ENCODE measurements around the gene TUT4.

The TUT4 gene

GRCh38 chr1:52571783-52572182 is 18.9 kb upstream of the TUT4 start:
- no peak for TF ChIP-seq RAD21 (IDR thresholded peaks at IDR 0.05; ENCODE audit: low read depth)
- TF ChIP-seq, protein P1, sequence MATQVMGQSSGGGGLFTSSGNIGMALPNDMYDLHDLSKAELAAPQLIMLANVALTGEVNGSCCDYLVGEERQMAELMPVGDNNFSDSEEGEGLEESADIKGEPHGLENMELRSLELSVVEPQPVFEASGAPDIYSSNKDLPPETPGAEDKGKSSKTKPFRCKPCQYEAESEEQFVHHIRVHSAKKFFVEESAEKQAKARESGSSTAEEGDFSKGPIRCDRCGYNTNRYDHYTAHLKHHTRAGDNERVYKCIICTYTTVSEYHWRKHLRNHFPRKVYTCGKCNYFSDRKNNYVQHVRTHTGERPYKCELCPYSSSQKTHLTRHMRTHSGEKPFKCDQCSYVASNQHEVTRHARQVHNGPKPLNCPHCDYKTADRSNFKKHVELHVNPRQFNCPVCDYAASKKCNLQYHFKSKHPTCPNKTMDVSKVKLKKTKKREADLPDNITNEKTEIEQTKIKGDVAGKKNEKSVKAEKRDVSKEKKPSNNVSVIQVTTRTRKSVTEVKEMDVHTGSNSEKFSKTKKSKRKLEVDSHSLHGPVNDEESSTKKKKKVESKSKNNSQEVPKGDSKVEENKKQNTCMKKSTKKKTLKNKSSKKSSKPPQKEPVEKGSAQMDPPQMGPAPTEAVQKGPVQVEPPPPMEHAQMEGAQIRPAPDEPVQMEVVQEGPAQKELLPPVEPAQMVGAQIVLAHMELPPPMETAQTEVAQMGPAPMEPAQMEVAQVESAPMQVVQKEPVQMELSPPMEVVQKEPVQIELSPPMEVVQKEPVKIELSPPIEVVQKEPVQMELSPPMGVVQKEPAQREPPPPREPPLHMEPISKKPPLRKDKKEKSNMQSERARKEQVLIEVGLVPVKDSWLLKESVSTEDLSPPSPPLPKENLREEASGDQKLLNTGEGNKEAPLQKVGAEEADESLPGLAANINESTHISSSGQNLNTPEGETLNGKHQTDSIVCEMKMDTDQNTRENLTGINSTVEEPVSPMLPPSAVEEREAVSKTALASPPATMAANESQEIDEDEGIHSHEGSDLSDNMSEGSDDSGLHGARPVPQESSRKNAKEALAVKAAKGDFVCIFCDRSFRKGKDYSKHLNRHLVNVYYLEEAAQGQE (IDR thresholded peaks at IDR 0.05; ENCODE audit: low read depth): no peak
- no peak for TF ChIP-seq EGR1 (IDR thresholded peaks at IDR 0.05)
- TF ChIP-seq, protein P2, sequence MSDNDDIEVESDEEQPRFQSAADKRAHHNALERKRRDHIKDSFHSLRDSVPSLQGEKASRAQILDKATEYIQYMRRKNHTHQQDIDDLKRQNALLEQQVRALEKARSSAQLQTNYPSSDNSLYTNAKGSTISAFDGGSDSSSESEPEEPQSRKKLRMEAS (IDR thresholded peaks at IDR 0.05): no peak
- no peak for TF ChIP-seq ZBTB7A (IDR thresholded peaks at IDR 0.05; ENCODE audit: low read depth)
- no peak for TF ChIP-seq CREB1 (IDR thresholded peaks at IDR 0.05; ENCODE audit: low read depth)
- TF ChIP-seq CEBPB (IDR thresholded peaks at IDR 0.05): no peak
- no peak for TF ChIP-seq TAF1 (IDR thresholded peaks at IDR 0.05; ENCODE audit: low read depth)
- no peak for TF ChIP-seq NFIC (IDR thresholded peaks at IDR 0.05)
- no peak for TF ChIP-seq TCF12 (IDR thresholded peaks at IDR 0.05; ENCODE audit: low read depth)

DNA sequence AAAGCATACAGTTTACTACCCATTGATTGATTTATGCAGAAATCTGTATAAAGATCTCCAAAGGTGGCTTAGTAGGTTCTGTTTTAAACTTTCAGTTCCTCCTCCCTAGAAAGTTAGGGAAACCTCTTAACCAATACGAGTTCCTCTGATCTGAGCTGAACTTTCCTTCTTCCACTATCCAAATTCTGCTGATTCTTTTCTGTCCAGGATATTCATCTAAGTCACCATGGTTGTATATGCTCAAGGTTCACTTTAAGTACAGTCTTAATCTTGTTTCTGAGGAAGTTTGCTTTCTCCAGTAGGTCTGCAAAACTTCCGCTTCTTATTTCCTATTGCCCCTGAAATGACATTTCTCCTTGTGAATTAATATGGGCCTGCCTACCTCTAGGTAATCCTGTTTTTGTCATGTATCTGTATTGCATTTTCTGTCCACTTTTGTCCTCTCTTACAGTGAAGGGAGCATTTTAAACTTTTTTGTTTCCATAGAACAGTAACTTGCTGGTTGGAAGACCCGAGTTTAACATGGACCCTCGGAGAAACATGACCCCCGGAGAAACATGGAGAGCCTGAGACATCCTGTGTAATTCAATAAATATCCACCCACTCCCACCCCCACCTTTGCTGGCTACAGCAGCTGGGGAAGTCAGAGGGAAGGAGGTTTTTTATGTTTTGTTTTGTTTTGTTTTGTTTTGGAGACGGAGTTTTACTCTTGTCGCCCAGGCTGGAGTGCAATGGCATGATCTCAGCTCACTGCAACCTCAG is 16.7 kb upstream of the TUT4 start:
- TF ChIP-seq NFIC (IDR thresholded peaks at IDR 0.05): no peak
- no peak for TF ChIP-seq CEBPB (IDR thresholded peaks at IDR 0.05)
- TF ChIP-seq ZBTB7A (IDR thresholded peaks at IDR 0.05; ENCODE audit: low read depth): no peak
- TF ChIP-seq, protein P1 (IDR thresholded peaks at IDR 0.05; ENCODE audit: low read depth): no peak
- TF ChIP-seq, protein P3, sequence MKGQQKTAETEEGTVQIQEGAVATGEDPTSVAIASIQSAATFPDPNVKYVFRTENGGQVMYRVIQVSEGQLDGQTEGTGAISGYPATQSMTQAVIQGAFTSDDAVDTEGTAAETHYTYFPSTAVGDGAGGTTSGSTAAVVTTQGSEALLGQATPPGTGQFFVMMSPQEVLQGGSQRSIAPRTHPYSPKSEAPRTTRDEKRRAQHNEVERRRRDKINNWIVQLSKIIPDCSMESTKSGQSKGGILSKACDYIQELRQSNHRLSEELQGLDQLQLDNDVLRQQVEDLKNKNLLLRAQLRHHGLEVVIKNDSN (IDR thresholded peaks at IDR 0.05): no peak
- no peak for TF ChIP-seq RAD21 (IDR thresholded peaks at IDR 0.05; ENCODE audit: low read depth)
- no peak for TF ChIP-seq FOXM1 (IDR thresholded peaks at IDR 0.05; ENCODE audit: borderline replicate concordance, low read depth)
- TF ChIP-seq EP300 (IDR thresholded peaks at IDR 0.05; ENCODE audit: borderline replicate concordance): no peak
- TF ChIP-seq CREB1 (IDR thresholded peaks at IDR 0.05; ENCODE audit: low read depth): no peak
- no peak for TF ChIP-seq TAF1 (IDR thresholded peaks at IDR 0.05; ENCODE audit: low read depth)
- TF ChIP-seq TEAD4 (IDR thresholded peaks at IDR 0.05): no peak
- no peak for TF ChIP-seq EGR1 (IDR thresholded peaks at IDR 0.05)
- TF ChIP-seq, protein P2 (IDR thresholded peaks at IDR 0.05): no peak
- TF ChIP-seq YY1 (IDR thresholded peaks at IDR 0.05; ENCODE audit: low read depth): no peak
- no peak for TF ChIP-seq TCF12 (IDR thresholded peaks at IDR 0.05; ENCODE audit: low read depth)

GRCh38 chr1:52567943-52568342 is 15.1 kb upstream of the TUT4 start:
- TF ChIP-seq TCF12 (IDR thresholded peaks at IDR 0.05; ENCODE audit: low read depth): no peak
- no peak for TF ChIP-seq CREB1 (IDR thresholded peaks at IDR 0.05; ENCODE audit: low read depth)
- TF ChIP-seq FOXM1 (IDR thresholded peaks at IDR 0.05; ENCODE audit: borderline replicate concordance, low read depth): no peak
- no peak for TF ChIP-seq RAD21 (IDR thresholded peaks at IDR 0.05; ENCODE audit: low read depth)
- TF ChIP-seq YY1 (IDR thresholded peaks at IDR 0.05; ENCODE audit: low read depth): no peak

- no peak for TF ChIP-seq ZBTB7A (IDR thresholded peaks at IDR 0.05; ENCODE audit: low read depth)
- no peak for TF ChIP-seq NFIC (IDR thresholded peaks at IDR 0.05)
- no peak for TF ChIP-seq EP300 (IDR thresholded peaks at IDR 0.05; ENCODE audit: borderline replicate concordance)
- TF ChIP-seq FOXM1 (IDR thresholded peaks at IDR 0.05; ENCODE audit: borderline replicate concordance, low read depth): no peak
- no peak for TF ChIP-seq YY1 (IDR thresholded peaks at IDR 0.05; ENCODE audit: low read depth)
- TF ChIP-seq, protein P3 (IDR thresholded peaks at IDR 0.05): no peak
- no peak for TF ChIP-seq TAF1 (IDR thresholded peaks at IDR 0.05; ENCODE audit: low read depth)
- TF ChIP-seq EGR1 (IDR thresholded peaks at IDR 0.05): no peak
- TF ChIP-seq, protein P2 (IDR thresholded peaks at IDR 0.05): no peak
- TF ChIP-seq CEBPB (IDR thresholded peaks at IDR 0.05): no peak
- no peak for TF ChIP-seq RAD21 (IDR thresholded peaks at IDR 0.05; ENCODE audit: low read depth)
- TF ChIP-seq, protein P1 (IDR thresholded peaks at IDR 0.05; ENCODE audit: low read depth): no peak
- no peak for TF ChIP-seq CREB1 (IDR thresholded peaks at IDR 0.05; ENCODE audit: low read depth)
- no peak for TF ChIP-seq TEAD4 (IDR thresholded peaks at IDR 0.05)
- no peak for TF ChIP-seq TCF12 (IDR thresholded peaks at IDR 0.05; ENCODE audit: low read depth)
Measured at GRCh38 chr1:52562766-52563165, 9.9 kb upstream of the TUT4 start.
